Heart left ventricle (tissue), 16 donors: Measurements from ENCODE around the gene DDX27. TPM values are rescaled to one million over a fixed set of nuclear protein-coding genes. Genes with fewer than 3 reads are reported as not detected.

Source experiments
- ATAC-seq, 4 donors: fragments of 200-7000 bp; cut with Tn5 transposase; one replicate each; pipeline ENCODE4 v1.9.1; 2020 to 2022; ENCODE audit warnings: moderate library complexity in 4 of 4, mild to moderate bottlenecking in 3 of 4, moderate number of reproducible peaks in 1 of 4
- DNase-seq, 5 donors: peaks; one replicate each; pipeline ENCODE4 v3.0.0-alpha.2; 2020
- H3K27ac ChIP-seq, 12 donors: fragments of 200-600 bp; sonication (generic) in 4 of 12; one replicate each; pipeline versions ENCODE4 v1.5.0 to v1.8.0; 2016 to 2022; ENCODE audit warnings: mild to moderate bottlenecking in 2 of 12
- H3K27me3 ChIP-seq, 9 donors: fragments of 200-600 bp; sonication (generic) in 2 of 9; one replicate each; pipeline versions ENCODE4 v1.5.1 to v1.8.0; 2016 to 2022; ENCODE audit warnings: mild to moderate bottlenecking in 3 of 9
- H3K36me3 ChIP-seq, 9 donors: fragments of 200-600 bp; sonication (generic) in 2 of 9; one replicate each; pipeline versions ENCODE4 v1.5.0 to v1.8.0; 2018 to 2022; ENCODE audit warnings: mild to moderate bottlenecking in 2 of 9
- H3K4me1 ChIP-seq, 12 donors: fragments of 200-600 bp; sonication (generic) in 4 of 12; one replicate each; pipeline versions ENCODE4 v1.5.0 to v1.8.0; 2016 to 2022; ENCODE audit warnings: mild to moderate bottlenecking in 3 of 12
- H3K4me3 ChIP-seq, 12 donors: fragments of 200-600 bp; sonication (generic) in 4 of 12; one replicate each; pipeline versions ENCODE4 v1.5.0 to v1.8.0; 2017 to 2022; ENCODE audit warnings: mild to moderate bottlenecking in 9 of 12, moderate library complexity in 4 of 12
- H3K9me3 ChIP-seq, 12 donors: fragments of 200-600 bp; sonication (generic) in 4 of 12; one replicate each; pipeline versions ENCODE4 v1.5.0 to v1.8.0; 2016 to 2022; ENCODE audit warnings: mild to moderate bottlenecking in 1 of 12
- CTCF ChIP-seq, 12 donors: fragments of 200-600 bp; sonication (generic) in 4 of 12; IDR thresholded peaks; one replicate each; pipeline versions ENCODE4 v1.5.0 to v1.8.0; 2018 to 2022; ENCODE audit warnings: antibody characterized with exemption in 12 of 12, mild to moderate bottlenecking in 5 of 12
- POLR2A ChIP-seq, 2 donors: fragments of 450-650 bp; IDR thresholded peaks; one replicate each; pipeline ENCODE4 v1.6.1; 2017; ENCODE audit warnings: antibody characterized with exemption in 2 of 2, mild to moderate bottlenecking in 2 of 2, moderate library complexity in 2 of 2
- WGBS, 4 donors: extraction: QIAGEN DNeasy Blood & Tissue Kit in 2 of 4; methylation state at CpG; one replicate each; pipeline versions ENCODE4 v1.1.5 to v1.1.7; 2013 to 2018; 5-methylcytosine and 5-hydroxymethylcytosine counted together
- intact Hi-C, 10 donors: fragments of 100-400 bp; cut with DNase I; formaldehyde crosslinking; loops; one replicate each; pipeline versions ENCODE4 v1.11.1 to v1.14.2; 2022
- polyA plus RNA-seq, 2 donors: library from polyadenylated mRNA; stranded (reverse); fragments of 200-250 nt; gene quantifications; one replicate each; pipeline ENCODE4 v1.2.3, GENCODE V29; 2013
- total RNA-seq, 9 donors: library from RNA; depleted of rRNA in 2 of 9; stranded (reverse); fragments of >200 nt in 2 of 9; fragmentation: NEBNext Ultra II Directional in 3 of 9; extraction: Animal tissue kit (Norgen Biotek cat#: 25700) in 3 of 9; gene quantifications; one replicate each; pipeline versions ENCODE4 v1.1.0 to v1.2.4, GENCODE V29; 2016 to 2023
- donor health status: ischemic (EF 13 %, LVEDD 7.1; RV severe dilation, severe dysfunction).
- donor health status: healthy with polysubstance abuse.
- donor health status: DM: no; HTN: yes; CAD: no.
- donor health status: DM: no; HTN: no; CAD: no.
- donor health status: ischemic (EF 25% LVEDD 6.9; RV normal size, moderate dysfunction).
- donor health status: ischemic (EF 25% LVEDD 5.7; RV mildly dilated, moderate dysfunction).
- donor health status: healthy.
- donor health status: DM: yes; HTN: yes; CAD: no.
- donor health status: ischemic (EF 35%, LVEDD 5.7; RV mildly dilated, moderate dysfunction).
- donor health status: nonischemic (EF 11% LVEDD 7.7; RV severe dilation, severe dysfunction).
- donor health status: DM: yes; HTN: yes; CAD: no.
- donor health status: PGD.
- donor health status: ischemic (EF 29% LVEDD 5.4; RV normal size, mild dysfunction).
- donor health status: nonischemic (EF 23%, LVEDD 6.1; RV moderate dilation, normal function).

Gene DDX27
- total and polyA plus RNA-seq, 11 donors, result 12.0 to 34.2 (median 13.9) TPM

- Histone ChIP-seq H3K36me3 (peaks cover 0 to 73% (median 66%) of the 10 kb centered on the region in 9 donors), H3K27ac (peak overlapping the region in 1 of 12 donors; percentile 0), H3K27me3 (no peaks in the 10 kb centered on the region), H3K4me3 (no peak overlapping the region), H3K4me1 (peaks cover 8 to 80% (median 42%) of the 10 kb centered on the region in 12 donors), H3K9me3 (no peaks in the 10 kb centered on the region)
- 91 to 93% (median 92%) methylated on average over 8 of the region's 8 CpGs for WGBS, 4 donors
- no peak for ATAC-seq
- no peak for DNase-seq
- intact Hi-C loops, result no loop called here
- TF ChIP-seq POLR2A (IDR thresholded peaks at IDR 0.05), result no peak
- no peak for TF ChIP-seq CTCF (IDR thresholded peaks at IDR 0.05)
Measured at GRCh38 chr20:49273696-49274277, 54.6 kb downstream of the DDX27 start.

DNA sequence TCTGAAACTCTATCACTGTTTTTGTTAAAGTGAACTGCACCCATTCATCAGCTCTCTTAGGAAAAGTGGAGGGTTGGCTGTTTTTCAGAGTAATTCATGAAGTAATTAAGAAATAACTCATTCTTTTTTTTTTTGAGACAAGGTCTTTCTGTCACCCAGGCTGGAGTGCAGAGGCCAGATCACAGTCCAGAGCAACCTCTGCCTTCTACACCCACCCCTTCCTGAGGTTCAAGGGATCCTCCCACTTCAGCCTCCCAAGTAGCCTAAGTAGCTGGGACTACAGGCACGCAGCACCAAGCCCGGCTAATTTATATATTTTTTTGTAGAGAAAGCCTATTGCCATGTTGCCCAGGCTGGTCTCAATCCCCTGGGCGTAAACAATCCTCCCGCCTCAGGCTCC lies 56.0 kb downstream of the DDX27 start:
- no peak for ATAC-seq
- Histone ChIP-seq H3K27ac (peak overlapping the region in 2 of 12 donors; percentile 95 to 97), H3K4me1 (peaks cover 18 to 77% (median 43%) of the 10 kb centered on the region in 12 donors), H3K36me3 (peaks cover 2 to 73% (median 60%) of the 10 kb centered on the region in 9 donors), H3K9me3 (peaks cover 0 to 7% (median 0%) of the 10 kb centered on the region in 12 donors), H3K4me3 (peak overlapping the region in 6 of 12 donors; percentile 6 to 87 (median 80)), H3K27me3 (no peaks in the 10 kb centered on the region)
- 73 to 96% (median 78%) methylated on average over 4 of the region's 4 CpGs for WGBS, 4 donors
- DNase-seq, result no peak
- TF ChIP-seq CTCF (IDR thresholded peaks at IDR 0.05), result no peak
- no peak for TF ChIP-seq POLR2A (IDR thresholded peaks at IDR 0.05)
- intact Hi-C loops, result no loop called here

DNA sequence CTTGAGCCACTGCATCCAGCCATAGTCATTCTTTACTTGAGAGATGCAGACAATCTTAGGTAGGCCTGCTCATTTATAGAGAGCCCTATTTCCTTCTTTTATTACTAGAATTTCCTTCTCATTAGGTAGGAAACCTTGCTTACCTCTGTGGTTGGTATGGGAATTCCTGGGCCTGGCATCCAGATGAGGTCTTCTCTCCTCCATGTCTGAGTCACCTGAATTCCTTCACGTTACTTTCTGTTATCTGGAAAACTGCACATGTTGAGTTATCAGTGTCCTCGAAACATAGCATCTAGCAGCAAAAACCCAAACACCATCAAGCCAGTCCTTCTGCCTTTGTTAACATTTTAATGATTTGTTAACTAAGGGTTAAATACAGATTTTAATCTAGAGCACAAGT lies 56.4 kb downstream of the DDX27 start:
- peaks cover 19 to 77% (median 43%) of the 10 kb centered on the region in 12 donors for H3K4me1 ChIP-seq
- peak overlapping the region in 11 of 12 donors; percentile 6 to 90 (median 82) for H3K4me3 ChIP-seq
- no peak for DNase-seq
- WGBS, 4 donors, result 45 to 58% (median 51%) methylated on average over 2 of the region's 2 CpGs
- H3K36me3 ChIP-seq, result peaks cover 6 to 73% (median 60%) of the 10 kb centered on the region in 9 donors
- intact Hi-C loops, result no loop called here
- no peaks in the 10 kb centered on the region for H3K27me3 ChIP-seq
- no peak for TF ChIP-seq CTCF (IDR thresholded peaks at IDR 0.05)
- no peak for TF ChIP-seq POLR2A (IDR thresholded peaks at IDR 0.05)
- ATAC-seq, result no peak
- peak overlapping the region in 10 of 12 donors; percentile 90 to 99 (median 96) for H3K27ac ChIP-seq
- H3K9me3 ChIP-seq, result peaks cover 0 to 11% (median under 1%) of the 10 kb centered on the region in 12 donors

GRCh38 chr20:49276161-49276960 lies 57.1 kb downstream of the DDX27 start:
- H3K4me1 ChIP-seq, result peaks cover 22 to 77% (median 43%) of the 10 kb centered on the region in 12 donors
- H3K27ac ChIP-seq, result peak overlapping the region in 11 of 12 donors; percentile 90 to 99 (median 96)
- peaks cover 9 to 73% (median 60%) of the 10 kb centered on the region in 9 donors for H3K36me3 ChIP-seq
- peaks cover 0 to 18% (median 7%) of the 10 kb centered on the region in 12 donors for H3K9me3 ChIP-seq
- H3K4me3 ChIP-seq, result peak overlapping the region in 11 of 12 donors; percentile 64 to 90 (median 82)
- DNase-seq (peak in 3 of 5 donors; percentile 28 to 50 (median 49)), ATAC-seq (peak in 1 of 4 donors; percentile 20)
- no peaks in the 10 kb centered on the region for H3K27me3 ChIP-seq
- TF ChIP-seq CTCF (IDR thresholded peaks at IDR 0.05), result no peak
- WGBS, 4 donors, result 6 to 13% (median 8%) methylated on average over 3 of the region's 3 CpGs
- intact Hi-C loops, result no loop called here
